ENCODE measurements around the gene XXYLT1. TPM values are rescaled to one million over a fixed set of nuclear protein-coding genes. Genes with fewer than 3 reads are reported as not detected.
A peak's percentile ranks its signal among the peaks of the same experiment; 100 is the strongest.

The XXYLT1 gene
- total RNA-seq, 2 experiments from 2014 or later, result 3.1 to 3.7 TPM

GRCh38 chr3:195133462-195133861 is 137.5 kb downstream of the XXYLT1 start:
- CTCF ChIA-PET, result interaction anchor here (1.1 to 1.7 kb wide), 3 partner anchors 27 to 117 kb away, joined by 3 to 5 read pairs (median 3); no protein-coding TSS in a partner anchor
- Mint-ChIP-seq H3K36me3 (ENCODE audit: low read depth) (no peaks in the 10 kb centered on the region), H3K4me3 (no peak overlapping the region), H3K9me3 (no peaks in the 10 kb centered on the region), H3K27me3 (no peaks in the 10 kb centered on the region), H3K27ac (peak overlapping the region; percentile 76), H3K4me1 (ENCODE audit: low read depth) (peaks cover 36% of the 10 kb centered on the region)
- TF ChIP-seq CTCF (IDR thresholded peaks at IDR 0.05), result no peak
- POLR2A ChIA-PET, result interaction anchor here (0.6 to 1.1 kb wide), 3 partner anchors 9 to 17 kb away, joined by 3 to 4 read pairs (median 3); no protein-coding TSS in a partner anchor
- Histone ChIP-seq H3K27ac (ENCODE audit: low read depth in 1 of 2, low read length in 2 of 2) (no peak overlapping the region), H3K4me1 (ENCODE audit: insufficient read depth, low read length) (peaks cover 18% of the 10 kb centered on the region), H3K4me3 (ENCODE audit: low read length) (no peak overlapping the region), H3K9me3 (ENCODE audit: control insufficient read depth in 1 of 2, insufficient read depth in 1 of 2, low read length in 2 of 2) (no peaks in the 10 kb centered on the region), H3K36me3 (ENCODE audit: insufficient read depth, low read length) (no peaks in the 10 kb centered on the region), H3K27me3 (ENCODE audit: control insufficient read depth in 1 of 2, insufficient read depth in 2 of 2, low read length in 2 of 2) (no peaks in the 10 kb centered on the region)
- DNase-seq, result peak in 12 of 14 experiments; percentile 10 to 87 (median 33)
- intact Hi-C loops (cut with DNase I, micrococcal nuclease), result no loop called here
- peak; percentile 95 for ATAC-seq (ENCODE audit: poor library complexity)

GRCh38 chr3:195133013-195133412 is 137.9 kb downstream of the XXYLT1 start:
- ChIA-PET POLR2A (interaction anchor here (1.1 kb wide), 1 partner anchor 13 kb away, joined by 4 read pairs; no protein-coding TSS in a partner anchor), CTCF (interaction anchor here (1.1 to 1.7 kb wide), 2 partner anchors 29 to 117 kb away, joined by 3 to 5 read pairs; no protein-coding TSS in a partner anchor)
- Mint-ChIP-seq H3K4me1 (ENCODE audit: low read depth) (peaks cover 41% of the 10 kb centered on the region), H3K27ac (peak overlapping the region; percentile 76), H3K4me3 (no peak overlapping the region), H3K9me3 (no peaks in the 10 kb centered on the region), H3K36me3 (ENCODE audit: low read depth) (no peaks in the 10 kb centered on the region), H3K27me3 (no peaks in the 10 kb centered on the region)
- Histone ChIP-seq H3K36me3 (ENCODE audit: insufficient read depth, low read length) (no peaks in the 10 kb centered on the region), H3K4me3 (ENCODE audit: low read length) (no peak overlapping the region), H3K4me1 (ENCODE audit: insufficient read depth, low read length) (peaks cover 23% of the 10 kb centered on the region), H3K27ac (ENCODE audit: low read depth in 1 of 2, low read length in 2 of 2) (no peak overlapping the region), H3K27me3 (ENCODE audit: control insufficient read depth in 1 of 2, insufficient read depth in 2 of 2, low read length in 2 of 2) (no peaks in the 10 kb centered on the region), H3K9me3 (ENCODE audit: control insufficient read depth in 1 of 2, insufficient read depth in 1 of 2, low read length in 2 of 2) (no peaks in the 10 kb centered on the region)
- ATAC-seq (ENCODE audit: poor library complexity) (no peak), DNase-seq (no peak)
- TF ChIP-seq CTCF (IDR thresholded peaks at IDR 0.05), result no peak
- intact Hi-C loops (cut with DNase I, micrococcal nuclease), result no loop called here

- H3K4me1 Mint-ChIP-seq (ENCODE audit: low read depth), result peaks cover 41% of the 10 kb centered on the region
- DNase-seq (no peak), ATAC-seq (ENCODE audit: poor library complexity) (no peak)
- ChIA-PET POLR2A (interaction anchor here (1.3 kb wide), 1 partner anchor 127 kb away, joined by 3 read pairs; no protein-coding TSS in a partner anchor), CTCF (no interaction called here)
- Histone ChIP-seq H3K9me3 (ENCODE audit: control insufficient read depth in 1 of 2, insufficient read depth in 1 of 2, low read length in 2 of 2) (no peaks in the 10 kb centered on the region), H3K4me1 (ENCODE audit: insufficient read depth, low read length) (peaks cover 26% of the 10 kb centered on the region), H3K27me3 (ENCODE audit: control insufficient read depth in 1 of 2, insufficient read depth in 2 of 2, low read length in 2 of 2) (no peaks in the 10 kb centered on the region), H3K4me3 (ENCODE audit: low read length) (no peak overlapping the region), H3K27ac (ENCODE audit: low read depth in 1 of 2, low read length in 2 of 2) (no peak overlapping the region), H3K36me3 (ENCODE audit: insufficient read depth, low read length) (no peaks in the 10 kb centered on the region)
- H3K36me3 Mint-ChIP-seq (ENCODE audit: low read depth), result no peaks in the 10 kb centered on the region
- no peak for TF ChIP-seq CTCF (IDR thresholded peaks at IDR 0.05)
- no peaks in the 10 kb centered on the region for H3K27me3 Mint-ChIP-seq
- H3K27ac Mint-ChIP-seq, result no peak overlapping the region
- no peak overlapping the region for H3K4me3 Mint-ChIP-seq
- H3K9me3 Mint-ChIP-seq, result no peaks in the 10 kb centered on the region
- intact Hi-C loops (cut with DNase I, micrococcal nuclease), result no loop called here
Observed at GRCh38 chr3:195131176-195131575, 139.8 kb downstream of the XXYLT1 start.
